ENCODE data around the gene PEX3. TPM values are rescaled to one million over a fixed set of nuclear protein-coding genes. Genes with fewer than 3 reads are reported as not detected.
A peak's percentile ranks its signal among the peaks of the same experiment; 100 is the strongest.

The PEX3 gene
- total and polyA plus RNA-seq, 7 experiments from 2014 or later: 10.9 to 28.8 (median 25.4) TPM

DNA sequence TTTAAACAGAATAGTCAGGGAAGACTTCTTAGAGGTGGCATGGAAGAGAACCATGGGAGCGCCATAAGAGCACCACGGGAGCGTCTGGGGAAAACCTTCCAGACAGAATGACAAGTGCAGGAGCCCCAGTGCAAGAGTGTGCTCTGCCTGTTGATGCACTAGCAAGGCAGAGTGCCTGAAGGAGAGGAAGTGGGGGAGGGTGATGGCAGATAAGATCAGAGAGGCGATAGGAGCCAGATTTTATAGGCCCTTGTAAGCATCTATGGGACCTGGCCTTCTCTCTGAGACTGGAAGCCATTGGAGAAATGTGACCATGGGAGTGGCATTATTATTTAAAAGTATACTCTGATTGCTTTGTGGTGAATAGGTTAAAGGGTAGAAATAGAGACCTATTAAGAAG is 47.8 kb downstream of the PEX3 start:
- peak overlapping the region in 8 of 9 donors; percentile 6 to 63 (median 55) for H3K27ac Mint-ChIP-seq

GRCh38 chr6:143501851-143502250 is 51.2 kb downstream of the PEX3 start:
- POLR2A ChIA-PET: interaction anchor here (1.0 kb wide), 1 partner anchor 12 kb away, joined by 4 read pairs; no protein-coding TSS in a partner anchor
- Mint-ChIP-seq H3K4me1 (peaks cover 17 to 25% (median 18%) of the 10 kb centered on the region in 7 donors), H3K27ac (no peak overlapping the region), H3K36me3 (peaks cover 5 to 30% (median 18%) of the 10 kb centered on the region in 5 donors), H3K9me3 (peaks cover 0 to 5% (median 0%) of the 10 kb centered on the region in 11 donors), H3K27me3 (no peaks in the 10 kb centered on the region), H3K4me3 (no peak overlapping the region)
- no peaks in the 10 kb centered on the region for H3K27me3 ChIP-seq (ENCODE audit: control insufficient read depth in 2 of 2, insufficient read depth in 2 of 2, low read length in 2 of 2)
- no peak overlapping the region for H3K4me3 ChIP-seq (ENCODE audit: low read length)
- DNase-seq (no peak), ATAC-seq (no peak)
- H3K9me3 ChIP-seq (ENCODE audit: control insufficient read depth in 2 of 3, low read length in 3 of 3): no peaks in the 10 kb centered on the region
- CTCF ChIA-PET: interaction anchor here (0.5 to 2.1 kb wide), 2 partner anchors 581 to 1027 kb away, joined by 3 to 7 read pairs; no protein-coding TSS in a partner anchor
- peaks cover 0 to 8% of the 10 kb centered on the region in 2 donors for H3K4me1 ChIP-seq (ENCODE audit: control insufficient read depth in 2 of 2, insufficient read depth in 2 of 2, low read length in 2 of 2)
- H3K27ac ChIP-seq (ENCODE audit: low read depth, low read length): no peak overlapping the region
- no peaks in the 10 kb centered on the region for H3K36me3 ChIP-seq (ENCODE audit: control insufficient read depth in 2 of 3, insufficient read depth in 3 of 3, low read length in 3 of 3)
- intact Hi-C loops (cut with micrococcal nuclease): loop anchor here in 1 of 2 donors (2.0 to 5.0 kb wide), 2 partner anchors 810 to 1027 kb away; no protein-coding TSS in a partner anchor

More for the DNA sequence above, 47.8 kb downstream of the PEX3 start:
- H3K4me1 Mint-ChIP-seq: peaks cover 14 to 25% (median 17%) of the 10 kb centered on the region in 7 donors
- ChIA-PET POLR2A (interaction anchor here (0.6 to 1.0 kb wide), 2 partner anchors 9 to 13 kb away, joined by 4 read pairs; no protein-coding TSS in a partner anchor), CTCF (interaction anchor here (0.6 to 1.1 kb wide), 2 partner anchors 174 to 1266 kb away, joined by 3 to 4 read pairs; no protein-coding TSS in a partner anchor)
- no peak overlapping the region for H3K27ac ChIP-seq (ENCODE audit: low read depth, low read length)
- ATAC-seq (peak; percentile 54), DNase-seq (peak in 5 of 9 donors; percentile 33 to 47 (median 37))
- no peaks in the 10 kb centered on the region for H3K36me3 ChIP-seq (ENCODE audit: control insufficient read depth in 2 of 3, insufficient read depth in 3 of 3, low read length in 3 of 3)
- H3K9me3 Mint-ChIP-seq: peaks cover 0 to 5% (median 0%) of the 10 kb centered on the region in 11 donors
- intact Hi-C loops (cut with micrococcal nuclease): no loop called here
- no peaks in the 10 kb centered on the region for H3K9me3 ChIP-seq (ENCODE audit: control insufficient read depth in 2 of 3, low read length in 3 of 3)
- H3K4me1 ChIP-seq (ENCODE audit: control insufficient read depth in 2 of 2, insufficient read depth in 2 of 2, low read length in 2 of 2): peaks cover 0 to 8% of the 10 kb centered on the region in 2 donors
- H3K27me3 ChIP-seq (ENCODE audit: control insufficient read depth in 2 of 2, insufficient read depth in 2 of 2, low read length in 2 of 2): no peaks in the 10 kb centered on the region
- peak overlapping the region in 7 of 10 donors; percentile 14 to 61 (median 27) for H3K4me3 Mint-ChIP-seq
- H3K4me3 ChIP-seq (ENCODE audit: low read length): no peak overlapping the region
- H3K27me3 Mint-ChIP-seq: no peaks in the 10 kb centered on the region
- peaks cover 0 to 27% (median 12%) of the 10 kb centered on the region in 5 donors for H3K36me3 Mint-ChIP-seq

DNA sequence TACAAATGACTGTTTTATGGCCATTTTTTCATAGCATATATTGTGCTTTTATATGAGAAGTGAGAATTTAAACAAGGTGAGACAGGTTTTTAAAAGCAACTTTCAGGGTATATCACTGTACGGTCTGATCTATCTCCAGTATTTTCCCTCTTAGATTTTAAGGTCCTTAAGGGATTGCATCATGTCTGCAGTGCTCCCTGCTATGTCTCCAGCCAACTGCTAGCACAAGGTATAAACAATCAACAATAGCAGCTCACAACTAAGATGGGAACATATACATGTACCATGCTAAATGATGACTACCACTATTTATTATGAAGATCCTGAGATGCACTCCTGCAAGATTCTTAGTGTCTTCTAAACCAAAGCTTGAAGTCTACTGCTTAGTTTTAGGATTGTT is 53.8 kb downstream of the PEX3 start:
- H3K36me3 ChIP-seq (ENCODE audit: control insufficient read depth in 2 of 3, insufficient read depth in 3 of 3, low read length in 3 of 3): no peaks in the 10 kb centered on the region
- no peak overlapping the region for H3K4me3 ChIP-seq (ENCODE audit: low read length)
- intact Hi-C loops (cut with micrococcal nuclease): loop anchor here in 1 of 2 donors (5.0 kb wide), 1 partner anchor 812 kb away; no protein-coding TSS in a partner anchor
- ATAC-seq: no peak
- H3K27ac ChIP-seq (ENCODE audit: low read depth, low read length): no peak overlapping the region
- no peaks in the 10 kb centered on the region for H3K9me3 ChIP-seq (ENCODE audit: control insufficient read depth in 2 of 3, low read length in 3 of 3)
- CTCF ChIA-PET: no interaction called here
- Mint-ChIP-seq H3K27me3 (no peaks in the 10 kb centered on the region), H3K4me3 (no peak overlapping the region), H3K9me3 (no peaks in the 10 kb centered on the region), H3K36me3 (peaks cover 5 to 28% (median 20%) of the 10 kb centered on the region in 5 donors), H3K27ac (no peak overlapping the region), H3K4me1 (peaks cover 0 to 14% (median 4%) of the 10 kb centered on the region in 7 donors)
- no peaks in the 10 kb centered on the region for H3K27me3 ChIP-seq (ENCODE audit: control insufficient read depth in 2 of 2, insufficient read depth in 2 of 2, low read length in 2 of 2)
- no peak for DNase-seq
- POLR2A ChIA-PET: no interaction called here
- no peaks in the 10 kb centered on the region for H3K4me1 ChIP-seq (ENCODE audit: control insufficient read depth in 2 of 2, insufficient read depth in 2 of 2, low read length in 2 of 2)

- CTCF ChIA-PET: no interaction called here
These were observed 54.5 kb downstream of the PEX3 start for GRCh38 chr6:143505111-143505510.

GRCh38 chr6:143505537-143505936 is 54.9 kb downstream of the PEX3 start:
- Histone ChIP-seq H3K36me3 (ENCODE audit: control insufficient read depth in 2 of 3, insufficient read depth in 3 of 3, low read length in 3 of 3) (no peaks in the 10 kb centered on the region), H3K9me3 (ENCODE audit: control insufficient read depth in 2 of 3, low read length in 3 of 3) (no peaks in the 10 kb centered on the region), H3K4me3 (ENCODE audit: low read length) (no peak overlapping the region), H3K27me3 (ENCODE audit: control insufficient read depth in 2 of 2, insufficient read depth in 2 of 2, low read length in 2 of 2) (no peaks in the 10 kb centered on the region), H3K27ac (ENCODE audit: low read depth, low read length) (no peak overlapping the region), H3K4me1 (ENCODE audit: control insufficient read depth in 2 of 2, insufficient read depth in 2 of 2, low read length in 2 of 2) (no peaks in the 10 kb centered on the region)
- Mint-ChIP-seq H3K36me3 (peaks cover 3 to 27% (median 16%) of the 10 kb centered on the region in 5 donors), H3K4me1 (peaks cover 0 to 16% (median 7%) of the 10 kb centered on the region in 7 donors), H3K9me3 (no peaks in the 10 kb centered on the region), H3K27me3 (no peaks in the 10 kb centered on the region), H3K4me3 (no peak overlapping the region), H3K27ac (no peak overlapping the region)
- ATAC-seq: no peak
- ChIA-PET POLR2A (interaction anchor here (0.9 to 1.2 kb wide), 2 partner anchors 28 to 30 kb away, joined by 3 read pairs; no protein-coding TSS in a partner anchor), CTCF (interaction anchor here (0.7 kb wide), 1 partner anchor 24 kb away, joined by 5 read pairs; no protein-coding TSS in a partner anchor)
- DNase-seq: no peak
- intact Hi-C loops (cut with micrococcal nuclease): no loop called here

More at GRCh38 chr6:143505111-143505510, 54.5 kb downstream of the PEX3 start:
- H3K4me1 Mint-ChIP-seq: peaks cover 0 to 16% (median 7%) of the 10 kb centered on the region in 7 donors
- H3K27ac Mint-ChIP-seq: no peak overlapping the region
- H3K9me3 ChIP-seq (ENCODE audit: control insufficient read depth in 2 of 3, low read length in 3 of 3): no peaks in the 10 kb centered on the region
- no peak overlapping the region for H3K4me3 ChIP-seq (ENCODE audit: low read length)
- POLR2A ChIA-PET: no interaction called here
- DNase-seq (no peak), ATAC-seq (no peak)
- no peaks in the 10 kb centered on the region for H3K27me3 ChIP-seq (ENCODE audit: control insufficient read depth in 2 of 2, insufficient read depth in 2 of 2, low read length in 2 of 2)
- intact Hi-C loops (cut with micrococcal nuclease): no loop called here
- no peaks in the 10 kb centered on the region for H3K36me3 ChIP-seq (ENCODE audit: control insufficient read depth in 2 of 3, insufficient read depth in 3 of 3, low read length in 3 of 3)
- H3K27ac ChIP-seq (ENCODE audit: low read depth, low read length): no peak overlapping the region
- peaks cover 4 to 28% (median 17%) of the 10 kb centered on the region in 5 donors for H3K36me3 Mint-ChIP-seq
- no peaks in the 10 kb centered on the region for H3K9me3 Mint-ChIP-seq
- H3K4me3 Mint-ChIP-seq: no peak overlapping the region
- H3K4me1 ChIP-seq (ENCODE audit: control insufficient read depth in 2 of 2, insufficient read depth in 2 of 2, low read length in 2 of 2): no peaks in the 10 kb centered on the region
- H3K27me3 Mint-ChIP-seq: no peaks in the 10 kb centered on the region

DNA sequence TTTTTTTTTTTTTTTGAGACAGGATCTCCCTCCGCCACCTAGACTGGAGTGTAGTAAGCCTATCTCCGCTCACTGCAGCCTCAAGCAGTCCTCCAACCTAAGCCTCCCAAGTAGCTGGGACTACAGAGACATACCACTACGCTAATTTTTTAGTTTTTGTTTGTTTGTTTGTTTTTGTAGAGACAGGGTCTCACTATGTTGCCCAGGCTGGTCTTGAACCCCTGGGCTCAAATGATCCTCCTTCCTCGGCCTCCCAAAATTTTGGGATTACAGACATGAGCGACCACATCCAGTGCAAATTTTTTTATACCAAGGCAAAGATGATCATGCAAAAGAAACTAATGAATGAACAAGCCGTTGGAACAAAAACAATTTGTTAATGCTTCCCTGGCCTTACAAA is 55.6 kb downstream of the PEX3 start:
- H3K4me1 Mint-ChIP-seq: peaks cover 6 to 23% (median 12%) of the 10 kb centered on the region in 7 donors
- Histone ChIP-seq H3K4me3 (ENCODE audit: low read length) (no peak overlapping the region), H3K27me3 (ENCODE audit: control insufficient read depth in 2 of 2, insufficient read depth in 2 of 2, low read length in 2 of 2) (no peaks in the 10 kb centered on the region), H3K27ac (ENCODE audit: low read depth, low read length) (no peak overlapping the region), H3K36me3 (ENCODE audit: control insufficient read depth in 2 of 3, insufficient read depth in 3 of 3, low read length in 3 of 3) (no peaks in the 10 kb centered on the region), H3K9me3 (ENCODE audit: control insufficient read depth in 2 of 3, low read length in 3 of 3) (no peaks in the 10 kb centered on the region), H3K4me1 (ENCODE audit: control insufficient read depth in 2 of 2, insufficient read depth in 2 of 2, low read length in 2 of 2) (no peaks in the 10 kb centered on the region)
- H3K9me3 Mint-ChIP-seq: no peaks in the 10 kb centered on the region
- ATAC-seq: no peak
- no peak overlapping the region for H3K27ac Mint-ChIP-seq
- peaks cover 3 to 25% (median 16%) of the 10 kb centered on the region in 5 donors for H3K36me3 Mint-ChIP-seq
- intact Hi-C loops (cut with micrococcal nuclease): no loop called here
- CTCF ChIA-PET: interaction anchor here (0.7 kb wide), 1 partner anchor 23 kb away, joined by 5 read pairs; no protein-coding TSS in a partner anchor
- DNase-seq: no peak
- no peak overlapping the region for H3K4me3 Mint-ChIP-seq
- H3K27me3 Mint-ChIP-seq: no peaks in the 10 kb centered on the region
- POLR2A ChIA-PET: interaction anchor here (0.9 to 1.2 kb wide), 2 partner anchors 27 to 30 kb away, joined by 3 read pairs; no protein-coding TSS in a partner anchor

Data from naive thymus-derived CD4-positive, alpha-beta T cell (primary cell).